HG03064 (cell line): ENCODE measurements around the gene ELK3.

Experiments
- ATAC-seq: cut with Tn5 transposase; IDR thresholded peaks from one replicate; pipeline ENCODE4 v1.9.1; 2021; ENCODE audit warnings: low read depth; ENCODE audit not compliant: unreplicated experiment

Gene ELK3

DNA sequence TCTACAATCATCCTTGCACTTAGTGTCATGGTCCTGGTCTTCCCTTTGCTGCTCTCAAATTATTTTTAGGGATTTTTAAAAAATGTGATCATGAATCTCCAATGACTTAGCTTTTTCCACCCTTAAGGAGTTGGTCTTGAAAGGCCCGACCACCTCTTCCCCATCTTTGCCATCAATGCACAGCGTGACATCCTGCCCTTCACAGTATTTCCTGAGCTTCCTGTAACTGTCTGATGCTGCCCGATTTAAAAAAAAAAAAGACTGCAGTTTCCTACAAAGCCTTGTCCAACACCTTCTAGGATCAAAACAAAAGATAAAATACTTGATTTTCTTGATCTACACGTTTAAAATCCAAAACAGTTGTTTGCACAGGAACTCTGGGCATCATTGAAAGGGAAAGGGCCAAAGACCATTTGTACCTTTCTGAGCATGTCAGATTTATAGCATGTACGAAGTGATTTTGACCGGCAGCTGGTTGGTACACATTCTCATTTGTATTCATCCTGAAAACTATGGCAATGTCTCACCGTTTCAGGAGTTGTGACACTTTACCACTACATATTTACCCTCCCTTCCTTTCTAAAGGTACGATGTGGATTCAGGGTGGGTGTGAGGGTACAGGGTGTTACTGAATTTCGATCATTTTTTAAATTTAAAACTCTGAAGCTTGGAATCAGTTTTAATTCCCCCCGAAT lies 7.4 kb upstream of the ELK3 start:
- ATAC-seq = no peak

DNA sequence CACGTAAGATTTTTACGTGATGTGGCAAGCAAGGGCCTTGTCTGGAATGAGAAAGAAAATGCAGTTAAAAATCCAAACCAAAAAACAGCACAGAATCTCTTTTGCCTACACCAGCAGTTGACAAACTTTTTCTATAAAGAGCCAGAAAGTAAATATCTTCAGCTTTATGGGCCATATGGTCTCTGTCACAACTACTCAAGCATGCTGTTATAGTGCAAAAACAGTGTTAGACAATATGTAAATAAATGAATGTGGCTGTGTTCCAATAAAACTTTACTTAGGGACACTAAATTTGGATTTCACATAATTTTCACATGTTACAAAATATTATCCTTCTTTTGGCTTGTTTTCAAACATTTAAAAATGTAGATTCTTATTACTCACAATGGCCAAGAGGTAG lies 6.2 kb upstream of the ELK3 start:
- no peak for ATAC-seq

DNA sequence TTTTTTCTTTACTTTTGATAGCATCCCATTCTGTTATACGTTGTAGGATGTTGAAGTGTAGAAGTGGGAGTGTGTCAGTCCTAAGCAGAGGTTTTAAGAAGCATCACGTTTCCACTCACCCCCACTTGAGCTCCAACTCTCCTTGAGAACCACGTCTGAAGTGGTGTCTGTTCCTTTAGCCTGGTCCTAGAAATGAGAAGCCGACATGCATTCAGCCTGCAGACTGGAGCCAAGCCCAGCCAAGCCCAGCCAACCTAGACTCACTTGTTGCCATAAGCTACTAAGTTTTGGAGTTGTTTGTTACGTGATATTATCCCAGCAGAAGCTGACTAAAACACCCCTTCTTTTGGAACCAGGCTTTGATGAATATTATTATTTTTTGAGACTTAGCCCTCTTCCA lies 4.4 kb upstream of the ELK3 start:
- ATAC-seq = no peak

DNA sequence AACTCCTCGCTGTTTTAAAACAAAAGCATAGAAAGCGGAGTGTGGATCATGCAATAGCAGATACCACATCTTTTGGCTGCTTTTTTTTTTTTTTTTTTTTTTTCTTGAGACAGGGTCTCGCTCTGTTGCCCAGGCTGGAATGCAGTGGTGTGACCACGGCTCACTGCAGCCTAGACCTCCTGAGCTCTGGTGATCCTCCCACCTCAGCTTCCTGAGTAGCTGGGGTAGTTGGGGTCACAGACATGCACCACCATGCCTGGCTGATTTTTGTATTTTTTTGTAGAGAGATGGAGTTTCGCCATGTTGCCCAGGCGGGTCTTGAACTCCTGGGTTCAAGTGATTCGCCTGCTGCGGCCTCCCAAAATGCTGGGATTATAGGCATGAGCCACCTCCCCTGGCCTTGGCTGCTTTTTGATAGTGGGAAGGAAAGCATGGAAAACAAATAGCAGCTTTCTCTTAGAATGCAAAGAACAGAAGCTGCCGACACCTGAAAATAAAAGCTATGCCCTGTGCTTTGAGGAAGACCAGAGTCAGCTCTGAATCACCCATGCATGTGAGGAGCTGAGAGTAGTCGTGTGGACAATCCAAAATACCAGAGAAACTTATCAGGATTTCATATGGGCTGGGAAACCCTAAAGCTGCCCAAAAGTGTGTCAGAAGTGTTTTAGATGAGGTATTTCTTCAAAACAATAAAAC lies 3.6 kb upstream of the ELK3 start:
- no peak for ATAC-seq

DNA sequence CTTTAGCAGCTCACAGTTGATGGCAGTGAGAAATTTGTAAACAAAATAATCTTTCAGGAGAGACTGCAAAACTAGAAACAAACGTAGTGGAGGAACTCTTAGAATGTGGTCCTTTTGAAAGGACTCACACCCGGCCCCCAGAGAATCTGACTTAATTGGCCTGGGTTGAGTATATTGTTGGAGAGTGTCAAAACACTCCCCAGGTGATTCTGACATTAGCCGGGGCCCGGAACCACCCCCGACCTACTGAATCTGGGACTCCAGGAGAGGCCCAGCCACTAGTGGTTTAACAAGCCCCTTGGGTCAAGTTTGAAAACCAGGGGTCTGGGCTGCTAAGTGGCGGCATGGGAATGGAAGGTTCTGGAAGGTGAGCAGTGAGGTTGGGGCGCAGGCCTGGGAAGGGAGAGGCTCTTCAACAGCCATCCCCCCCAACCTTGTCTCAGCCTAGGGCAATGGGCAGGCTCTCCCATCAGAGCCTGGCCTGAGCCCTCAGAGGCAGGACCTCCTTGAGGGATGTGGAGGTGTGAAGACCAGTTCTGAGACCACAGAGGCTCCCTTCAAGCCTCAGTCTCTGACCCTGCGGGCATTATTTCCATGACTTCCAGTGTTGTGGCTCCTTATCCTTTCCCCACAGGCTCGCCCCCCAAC lies 1.1 kb upstream of the ELK3 start:
- ATAC-seq = no peak

DNA sequence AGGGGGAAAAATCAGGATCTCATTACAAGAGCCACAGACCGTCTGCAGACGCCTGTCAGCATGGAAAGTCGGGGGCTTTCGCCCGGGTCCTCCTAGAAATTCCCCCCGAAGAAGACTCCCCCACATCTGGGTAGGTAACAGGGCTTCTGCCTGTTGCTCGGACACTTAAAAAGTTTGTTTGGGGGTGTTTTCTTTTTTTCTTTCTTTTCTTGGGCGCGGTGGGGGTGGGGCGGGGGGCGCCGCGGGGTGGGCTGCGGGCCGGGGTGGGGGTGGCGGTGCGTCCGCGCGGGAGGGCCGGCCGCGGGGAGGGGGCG lies 358 bp downstream of the ELK3 start:
- ATAC-seq = peak; percentile 30

DNA sequence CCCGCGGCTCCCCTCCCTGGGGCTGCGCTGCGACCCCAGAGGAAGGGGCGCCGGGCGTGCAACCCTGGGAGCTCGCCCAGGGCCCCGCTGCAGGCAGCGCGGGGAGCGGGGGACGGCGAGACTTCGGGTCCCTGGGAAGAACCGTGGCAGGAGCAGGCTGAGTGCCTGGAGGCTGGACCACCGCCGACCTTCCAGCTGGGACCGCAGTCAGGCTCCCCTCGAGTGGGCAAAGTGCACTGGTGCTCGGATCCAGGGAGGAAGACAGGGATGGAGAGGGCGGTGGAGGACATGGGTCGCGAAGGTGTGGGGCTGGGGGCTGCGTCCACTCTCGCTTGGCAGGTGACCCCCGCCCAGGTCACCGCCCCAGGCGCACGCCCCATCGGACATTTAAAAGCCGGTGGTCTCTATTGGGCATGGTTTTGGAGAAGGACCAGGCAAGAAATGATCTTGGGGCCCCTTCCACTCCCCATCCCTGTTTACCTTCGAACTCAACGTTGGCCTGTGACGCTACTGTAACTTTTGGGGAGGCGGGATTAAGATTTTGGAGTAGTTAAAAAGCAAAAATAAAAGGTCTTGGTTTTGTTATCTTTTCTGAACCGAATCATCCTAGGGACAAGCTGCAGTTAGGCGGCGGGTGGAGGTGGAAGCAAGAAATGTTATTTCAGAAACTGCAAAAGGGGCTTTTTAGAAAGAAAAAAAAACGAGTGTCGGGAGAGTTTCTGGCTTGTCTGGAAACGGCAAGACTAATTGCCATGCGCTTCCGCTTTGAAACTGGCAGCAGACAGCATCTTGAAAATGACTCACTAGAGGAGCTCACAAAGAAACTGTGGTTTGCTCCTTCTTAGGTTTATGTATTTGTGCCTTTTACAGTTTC lies 1.0 kb downstream of the ELK3 start:
- ATAC-seq = peak; percentile 77

DNA sequence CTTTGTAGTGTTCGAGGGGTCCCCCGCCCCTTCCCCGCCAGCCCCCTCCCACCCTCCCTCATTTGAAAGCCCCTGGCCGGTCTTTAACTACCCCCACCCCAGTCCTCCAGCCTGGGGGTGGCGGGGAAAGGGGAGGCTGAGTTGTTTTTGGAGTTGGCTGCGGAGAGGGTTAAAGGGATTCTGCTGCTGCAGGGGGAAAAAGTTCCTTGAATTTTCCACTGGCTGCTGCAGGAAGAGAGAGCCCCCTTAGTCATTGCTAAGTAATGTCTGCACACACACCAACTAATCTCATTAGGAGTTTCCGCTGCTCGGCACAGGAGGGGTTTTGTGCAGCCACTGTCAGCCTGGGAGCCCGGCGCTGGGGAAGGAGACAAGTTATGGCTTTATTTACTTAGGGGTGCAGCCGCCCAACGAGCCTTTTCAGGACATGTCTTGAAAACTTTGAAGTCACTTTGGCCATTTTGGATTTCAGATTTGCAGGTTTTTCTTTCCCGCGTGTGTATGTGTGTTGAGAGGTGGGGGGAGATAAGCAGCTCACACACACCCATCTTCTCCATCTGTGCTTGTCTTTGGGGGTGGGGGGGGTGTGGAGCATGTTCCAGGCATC lies 1.8 kb downstream of the ELK3 start:
- ATAC-seq = no peak

DNA sequence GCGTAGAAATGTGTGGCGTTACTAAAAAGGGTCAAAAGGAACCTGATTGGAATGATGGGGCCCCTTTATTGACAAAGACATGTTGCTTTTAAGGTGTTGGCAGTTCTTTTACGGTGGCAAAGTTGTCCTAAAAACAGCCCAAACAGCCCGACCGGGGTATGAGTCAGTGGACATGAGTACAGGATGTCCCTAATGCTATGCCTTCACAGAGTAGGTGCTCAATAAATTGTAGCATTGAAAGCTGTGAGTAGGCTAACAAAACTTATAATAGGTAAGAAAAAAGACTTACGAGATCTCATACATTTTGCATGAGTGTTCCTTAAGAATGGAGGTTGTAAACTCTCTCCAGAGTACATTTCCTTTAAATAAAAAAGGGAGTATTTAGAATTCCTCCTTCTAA lies 2.6 kb downstream of the ELK3 start:
- ATAC-seq = no peak

DNA sequence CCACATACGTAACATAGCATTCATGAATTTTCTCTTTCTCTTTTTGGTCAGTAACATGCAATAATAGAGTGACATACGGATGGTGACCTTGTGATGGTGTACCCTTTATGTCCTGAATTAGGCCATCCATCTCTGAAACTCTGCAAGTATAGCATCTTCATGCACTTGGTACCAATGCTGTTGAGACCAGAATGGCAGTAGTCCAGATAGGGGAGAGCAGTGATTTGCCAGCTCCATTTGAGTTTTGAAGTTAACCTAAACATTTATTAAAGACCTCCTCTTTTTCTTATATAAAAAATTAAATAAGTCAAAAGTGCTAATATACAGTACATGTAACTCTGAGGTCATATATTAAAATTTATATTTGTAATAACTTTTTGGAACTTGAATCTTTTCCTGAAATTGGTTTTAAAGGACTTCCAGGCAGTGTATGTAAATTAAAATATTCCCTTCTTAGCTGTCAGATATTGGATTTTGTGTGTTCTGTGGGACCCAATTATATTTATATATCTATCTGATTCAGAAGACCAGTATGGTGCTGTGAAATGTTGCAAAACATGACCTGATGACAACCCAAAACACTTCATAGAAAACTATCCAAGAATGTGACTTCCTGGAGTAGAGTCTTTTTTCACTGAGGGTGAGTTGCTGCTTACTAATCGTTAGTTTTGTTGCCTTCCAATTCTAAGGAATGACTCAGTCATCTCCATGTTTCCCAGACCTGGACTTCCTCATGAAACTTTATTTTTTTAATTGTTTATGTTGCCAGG lies 3.5 kb downstream of the ELK3 start:
- ATAC-seq = no peak

DNA sequence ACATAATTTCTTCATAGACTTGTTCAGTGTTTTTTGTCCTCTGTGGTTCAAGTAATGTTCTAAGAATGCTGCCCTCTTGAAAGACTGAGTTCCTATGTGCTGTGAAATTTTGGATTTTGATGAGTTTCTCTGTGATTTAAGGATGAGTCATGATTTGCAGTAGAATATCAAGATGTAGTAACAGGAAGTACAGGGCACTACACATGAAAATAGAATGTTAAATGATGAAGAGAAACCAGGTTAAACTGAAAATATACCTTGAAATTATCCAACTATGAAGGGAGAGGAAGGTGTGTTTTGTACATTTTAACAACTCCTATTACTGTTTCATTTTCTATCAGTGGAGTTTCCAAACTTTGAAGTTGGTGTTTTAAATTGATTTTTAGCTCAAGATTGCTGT lies 4.8 kb downstream of the ELK3 start:
- ATAC-seq = no peak

DNA sequence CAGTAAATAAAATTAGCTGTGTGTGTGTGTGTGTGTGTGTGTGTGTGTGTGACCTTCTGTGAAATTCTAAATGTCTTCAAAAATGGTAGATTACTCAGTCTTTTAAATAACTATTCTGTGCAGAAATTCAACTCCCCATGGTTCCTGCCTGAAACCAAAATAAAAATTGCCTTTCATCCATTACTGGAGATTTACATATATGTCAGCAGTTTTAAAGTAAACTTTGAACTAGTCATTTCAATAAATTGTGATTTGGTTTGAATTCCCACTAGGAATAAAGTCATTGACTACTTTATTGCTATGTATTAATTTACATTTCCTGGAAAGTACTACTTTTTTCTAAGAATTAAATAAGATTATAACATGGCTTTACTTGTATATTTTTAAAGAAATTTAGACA lies 5.3 kb downstream of the ELK3 start:
- no peak for ATAC-seq

DNA sequence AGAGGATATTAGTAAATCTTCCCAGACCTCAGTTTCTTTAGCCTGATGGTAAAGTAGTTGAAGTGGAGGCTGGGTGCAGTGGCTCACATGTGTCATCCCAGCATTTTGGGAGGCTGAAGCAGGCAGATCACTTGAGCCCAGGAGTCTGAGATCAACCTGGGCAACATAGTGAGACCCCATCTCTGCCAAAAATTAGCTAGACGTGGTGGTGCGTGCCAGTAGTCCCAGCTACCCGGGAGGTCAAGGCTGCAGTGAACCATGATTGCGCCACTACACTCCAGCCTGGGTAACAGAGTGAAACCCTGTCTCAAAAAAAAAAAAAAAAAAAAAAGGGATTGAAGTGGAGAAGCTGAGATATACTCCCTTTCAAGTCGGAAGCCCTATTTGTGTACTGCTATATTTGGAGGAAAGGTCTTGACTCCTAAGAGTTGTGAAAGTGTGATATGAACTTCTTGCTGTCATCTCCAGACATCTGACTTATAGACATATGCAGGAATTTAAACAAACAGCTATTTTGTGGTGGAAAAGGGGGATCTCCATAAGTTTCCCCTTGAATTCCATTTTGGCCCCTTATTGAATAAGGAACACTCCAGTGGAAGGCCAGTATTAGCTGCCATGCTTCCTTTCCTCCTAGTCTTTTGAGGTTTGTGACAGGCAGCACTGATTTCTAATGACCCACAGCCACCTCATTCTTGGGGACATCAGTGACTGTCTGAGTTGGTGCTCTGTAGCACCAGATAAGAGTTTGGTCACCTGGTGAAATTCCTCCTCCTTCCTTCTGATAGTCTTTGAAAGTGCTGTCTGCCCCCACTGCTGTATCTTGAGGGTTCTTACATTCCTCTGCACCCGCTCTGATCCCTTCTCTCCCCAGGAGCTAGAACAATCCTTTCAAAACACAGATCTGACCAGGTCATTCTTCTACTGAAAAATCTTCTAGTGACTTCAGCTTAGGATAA lies 7.4 kb downstream of the ELK3 start:
- ATAC-seq = no peak

DNA sequence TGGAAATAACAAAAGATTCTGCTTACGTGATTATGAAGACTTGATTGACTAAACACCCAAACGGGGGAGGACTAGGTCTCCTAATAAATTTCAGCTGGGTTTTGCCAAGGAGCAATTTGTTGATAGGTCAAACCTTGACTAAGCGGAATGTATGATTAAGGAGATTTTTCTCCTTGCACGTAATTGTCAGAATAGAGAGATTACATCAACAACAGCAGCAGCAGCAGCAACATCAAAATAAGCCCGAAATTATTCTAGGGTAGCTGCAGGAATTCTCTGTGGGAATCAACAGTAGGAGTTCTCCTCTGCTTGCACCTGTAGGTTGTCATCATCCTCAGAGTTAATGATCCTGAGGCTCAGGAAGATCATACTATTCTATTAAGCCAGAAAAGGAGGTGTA lies 10.2 kb downstream of the ELK3 start:
- ATAC-seq = no peak

DNA sequence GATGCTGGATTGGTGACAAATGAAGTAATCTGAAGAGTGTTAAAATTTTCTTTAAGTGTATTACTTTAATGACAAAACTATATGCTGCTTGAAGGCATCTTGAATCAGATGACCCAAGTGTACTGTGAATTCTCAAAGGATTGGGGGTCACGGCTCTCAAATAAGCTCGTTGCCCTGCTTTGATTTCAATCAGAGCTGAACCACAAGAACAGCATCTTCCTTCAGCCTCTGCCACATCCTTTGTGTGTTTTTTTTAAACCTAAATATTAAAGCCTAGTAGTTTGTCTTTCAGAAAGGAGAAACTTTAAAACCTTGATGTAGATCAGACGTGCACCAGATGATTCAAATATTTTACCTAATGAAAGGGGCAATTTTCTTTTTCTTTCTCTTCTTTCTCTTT lies 11.7 kb downstream of the ELK3 start:
- no peak for ATAC-seq

DNA sequence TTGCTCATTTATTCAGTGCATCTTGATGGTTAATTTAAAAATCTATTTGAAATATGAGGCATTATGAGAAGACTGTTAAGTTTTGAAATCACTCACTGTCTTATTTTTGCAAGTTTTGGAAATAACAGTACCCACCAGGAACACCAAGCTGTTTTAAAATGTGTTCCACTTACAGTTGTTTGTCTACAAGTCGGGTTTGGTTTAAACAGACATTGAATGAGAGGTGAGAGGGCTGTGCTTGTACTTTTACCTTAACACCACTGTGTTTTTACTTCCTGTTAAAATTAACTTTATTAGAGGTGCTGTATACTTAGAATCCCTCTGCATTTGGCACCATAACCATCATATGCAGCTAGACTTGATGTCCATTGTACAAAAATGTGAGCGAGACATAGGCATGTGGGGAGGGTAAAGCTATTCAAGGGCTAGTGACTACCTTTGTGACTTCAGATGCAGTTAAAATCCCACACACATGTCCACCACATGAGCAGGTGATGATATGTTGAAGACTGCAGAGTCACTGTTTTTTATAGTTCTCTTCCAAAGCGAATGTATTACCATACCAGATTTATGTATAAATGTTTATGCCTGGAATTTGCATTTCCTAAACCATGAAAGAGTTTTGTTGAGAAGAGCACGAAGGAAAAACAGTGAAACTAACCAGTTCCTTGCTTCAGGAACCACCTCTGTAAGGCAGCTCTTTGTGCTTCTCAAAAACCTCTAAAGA lies 12.9 kb downstream of the ELK3 start:
- no peak for ATAC-seq

DNA sequence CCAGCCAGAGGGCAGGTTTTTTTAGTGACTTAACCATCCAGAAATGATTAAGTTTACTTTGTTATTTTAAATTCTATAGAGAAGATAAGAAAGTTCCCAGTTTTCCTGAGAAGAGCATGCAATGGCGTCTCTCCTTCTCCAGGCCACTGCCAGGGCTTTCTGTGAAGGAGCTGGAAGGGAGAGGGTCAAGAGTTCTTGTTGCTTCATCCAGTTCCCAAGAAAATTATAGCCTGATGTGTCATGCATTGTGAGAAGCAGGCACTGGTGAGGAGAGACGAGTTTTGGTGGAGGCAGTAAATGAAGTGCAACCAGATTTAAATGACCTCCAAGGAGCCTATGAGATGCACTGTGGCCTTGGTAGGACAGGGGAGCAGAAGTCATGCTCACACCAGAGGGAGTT lies 14.2 kb downstream of the ELK3 start:
- no peak for ATAC-seq

DNA sequence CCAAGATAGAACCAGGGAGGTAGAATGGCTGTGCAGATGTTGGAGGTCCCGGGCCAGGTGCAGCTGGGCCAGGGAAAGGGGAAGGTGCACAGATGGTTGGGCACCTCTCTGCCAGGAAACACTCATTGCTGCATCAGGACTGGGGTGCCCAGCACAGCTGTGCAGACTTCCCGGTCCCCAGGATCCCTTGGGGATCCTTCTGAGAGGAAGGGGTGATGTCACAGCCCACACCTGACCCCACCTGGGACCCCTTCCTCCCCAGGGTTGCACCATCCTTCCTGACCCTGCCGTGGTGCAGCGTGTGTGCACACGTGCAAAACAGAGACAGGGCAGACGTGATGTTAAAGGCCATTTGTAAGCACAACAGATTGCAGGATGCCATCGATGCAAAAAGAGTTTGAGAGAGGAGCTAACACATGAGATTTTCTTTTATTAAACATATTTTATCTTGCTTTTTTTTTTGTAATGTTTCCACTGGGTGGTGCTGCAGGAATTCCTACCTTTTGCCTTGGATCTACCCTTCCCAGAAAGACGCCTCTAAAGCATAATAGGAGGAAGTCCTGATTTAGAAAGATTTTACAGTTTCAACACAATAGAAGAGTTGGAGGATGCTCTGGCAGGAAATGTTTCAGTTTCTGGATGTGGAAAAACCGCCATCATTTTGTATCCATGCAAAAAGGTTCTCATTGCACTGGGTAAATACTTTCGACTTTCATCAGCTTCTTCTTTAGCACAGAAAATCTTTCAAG lies 14.8 kb downstream of the ELK3 start:
- no peak for ATAC-seq
